ENCODE data around the gene PTPRC.

DNA sequence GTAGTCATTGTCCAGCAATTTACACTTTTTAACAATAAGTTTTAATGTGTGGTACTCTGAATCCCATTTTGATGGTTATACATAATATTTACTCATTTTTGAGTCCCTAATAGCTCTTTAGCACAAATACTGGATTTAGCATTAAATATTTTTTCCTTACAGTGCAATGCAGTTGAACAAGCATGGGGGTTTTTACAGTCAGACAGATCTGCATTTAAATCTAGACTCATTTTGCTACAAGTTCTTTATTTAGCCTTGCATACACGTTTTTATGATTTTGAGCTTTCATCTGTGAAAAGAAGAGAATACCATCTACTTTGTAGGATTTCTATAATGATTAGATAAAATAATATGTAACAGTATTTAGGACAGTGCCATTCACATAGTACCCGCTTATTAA, 44.0 kb downstream of the PTPRC start:
- TF ChIP-seq HDGF (IDR thresholded peaks at IDR 0.05; ENCODE audit: borderline replicate concordance) = no peak
- TF ChIP-seq PKNOX1 (IDR thresholded peaks at IDR 0.05) = no peak
- no peak for TF ChIP-seq BHLHE40 (IDR thresholded peaks at IDR 0.05; ENCODE audit: borderline replicate concordance)
- no peak for TF ChIP-seq TARDBP (IDR thresholded peaks at IDR 0.05)
- no peak for TF ChIP-seq SP1 (IDR thresholded peaks at IDR 0.05)

Measured in HEK293T (cell line).